Right forelimb (tissue), 1 donor: ENCODE data around the gene PKD1L1.
"Not testable (repeated sequence)": the region's sequence is repeated elsewhere in the genome, so short reads cannot be mapped to it uniquely, and the experiment has no call there.

Experiments used
- DNase-seq: peaks from one replicate; pipeline ENCODE4 v3.0.0-alpha.2; 2018

The PKD1L1 gene

GRCh38 chr7:47815867-47816266, 132.4 kb downstream of the PKD1L1 start:
- no peak for DNase-seq

- DNase-seq, result no peak
Observed at GRCh38 chr7:47814905-47815613, 133.2 kb downstream of the PKD1L1 start.

DNA sequence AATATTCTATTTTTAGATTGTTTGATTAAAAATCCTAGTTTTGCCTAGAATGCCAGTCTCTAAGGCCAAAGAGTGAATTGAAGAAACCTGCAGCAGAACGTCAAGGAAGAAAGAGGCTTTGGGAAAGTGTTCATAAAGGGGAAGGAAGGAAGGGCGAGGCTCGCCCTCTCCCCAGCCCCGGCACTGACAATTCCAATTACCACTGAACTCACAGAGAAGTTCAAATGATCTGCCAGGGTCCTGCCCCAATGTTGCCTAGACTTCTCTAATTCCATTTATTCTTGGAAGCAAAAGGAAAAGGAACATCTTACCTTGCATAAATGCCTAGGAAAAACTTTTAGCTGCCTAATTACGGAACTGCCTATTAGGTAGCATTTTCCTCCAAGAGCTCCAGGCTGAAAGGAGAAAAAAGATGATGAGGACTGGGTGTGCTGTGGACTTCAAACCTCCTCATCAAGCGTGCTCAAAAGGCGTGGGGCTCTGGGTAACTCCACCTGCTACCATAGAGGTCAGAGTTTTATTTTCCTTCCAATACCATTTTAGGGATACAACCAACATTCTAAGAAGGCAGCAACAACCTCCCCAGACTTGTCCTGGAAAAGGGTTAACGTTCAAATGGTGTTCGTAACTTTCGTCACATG, 134.5 kb downstream of the PKD1L1 start:
- no peak for DNase-seq

DNA sequence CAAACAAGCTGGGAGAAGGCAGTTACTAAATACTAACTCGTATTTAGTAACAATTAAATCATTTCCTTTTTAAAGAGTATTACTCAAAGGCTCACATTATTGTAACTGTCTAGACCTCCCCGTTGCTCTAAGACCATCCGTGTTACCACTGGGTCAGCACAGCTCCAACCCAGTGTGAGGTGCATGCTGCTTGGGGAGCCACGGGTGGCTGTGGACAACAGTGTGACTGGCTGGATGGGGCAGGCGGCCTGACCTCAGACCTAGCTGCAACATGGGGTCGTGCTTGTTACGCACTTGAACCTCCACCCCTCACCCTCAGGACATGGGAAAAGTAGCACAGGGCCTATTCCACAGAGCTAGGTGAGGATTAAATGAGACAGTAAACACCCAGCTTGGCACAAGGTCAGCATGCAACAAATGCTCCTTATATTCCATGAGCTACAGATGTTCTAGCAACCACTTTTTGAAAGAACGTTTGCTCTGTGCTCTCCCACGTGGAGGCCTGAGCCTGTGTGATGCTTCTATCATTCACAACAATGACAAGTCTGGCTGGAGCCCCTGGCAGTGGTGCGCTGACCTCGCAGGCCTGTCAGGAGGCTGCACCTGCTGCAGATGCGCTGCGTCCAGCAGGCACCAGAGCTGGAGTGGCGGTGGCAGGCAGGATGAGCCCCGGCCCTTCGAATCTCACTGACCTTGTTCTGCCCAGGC, 135.7 kb downstream of the PKD1L1 start:
- DNase-seq, result no peak

GRCh38 chr7:47811632-47812380, 136.5 kb downstream of the PKD1L1 start:
- no peak for DNase-seq

- DNase-seq, result no peak
Observed at GRCh38 chr7:47809387-47809786, 138.9 kb downstream of the PKD1L1 start.

- no peak for DNase-seq
Observed at GRCh38 chr7:47808321-47808720, 139.9 kb downstream of the PKD1L1 start.

- no peak for DNase-seq
Observed at GRCh38 chr7:47807756-47808155, 140.5 kb downstream of the PKD1L1 start.

DNA sequence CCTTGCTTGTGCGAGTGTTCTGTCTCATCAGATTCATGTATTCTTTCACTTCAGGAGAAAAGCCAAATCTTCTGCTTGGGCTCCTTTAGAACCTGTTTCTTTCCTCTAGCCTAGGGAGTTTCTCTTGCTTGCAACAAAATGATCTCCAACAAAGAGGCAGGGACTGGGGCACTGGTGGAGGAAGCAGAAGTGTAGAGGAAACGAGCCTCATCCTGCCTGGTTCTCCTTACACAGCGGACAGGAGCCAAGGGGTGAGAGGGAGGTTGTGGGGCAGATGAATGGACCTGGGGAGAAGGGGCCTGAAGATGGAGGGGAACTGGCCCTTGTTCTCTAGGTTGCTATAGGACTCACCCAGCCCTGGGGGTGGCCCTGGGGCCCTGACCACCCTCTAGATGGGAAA, 141.1 kb downstream of the PKD1L1 start:
- DNase-seq, result no peak

- DNase-seq, result no peak
Observed at GRCh38 chr7:47806701-47807103, 141.6 kb downstream of the PKD1L1 start.

DNA sequence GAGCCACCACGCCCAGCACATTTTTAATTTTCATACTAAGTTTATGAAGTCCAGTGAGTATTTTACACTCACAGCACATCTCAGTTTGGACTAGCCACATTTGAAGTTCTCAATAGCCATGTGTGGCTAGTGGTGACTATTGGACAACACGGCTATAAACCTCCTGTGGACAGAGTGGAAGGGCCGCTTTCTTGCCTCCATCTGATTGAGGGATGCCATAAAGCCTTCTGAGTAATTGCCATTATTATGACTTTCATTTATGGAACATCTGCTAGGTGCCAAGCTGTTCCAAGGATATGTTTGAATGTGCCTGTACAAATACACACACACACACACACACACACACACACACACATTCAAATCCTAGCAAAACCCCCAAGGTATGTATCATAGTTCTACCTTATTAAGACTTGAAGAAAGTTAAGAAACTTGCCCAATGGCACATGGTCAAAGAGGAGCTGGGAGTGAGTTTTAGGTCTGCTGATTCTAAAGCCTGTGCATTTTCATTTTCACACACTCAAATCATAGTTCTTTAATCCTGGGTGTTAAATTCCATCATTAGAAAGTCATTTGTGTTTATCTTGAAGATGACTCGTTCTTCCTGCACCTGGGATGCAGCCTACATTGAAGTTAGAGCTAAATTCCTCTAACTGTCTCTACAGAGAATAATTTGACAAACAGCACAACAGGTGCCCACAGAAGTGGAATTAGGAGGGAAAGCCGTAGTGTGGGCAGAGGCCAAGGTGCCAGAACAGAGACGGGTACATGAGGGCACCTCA, 143.3 kb downstream of the PKD1L1 start:
- no peak for DNase-seq

- DNase-seq, result no peak
Observed at GRCh38 chr7:47803846-47804245, 144.4 kb downstream of the PKD1L1 start.

DNA sequence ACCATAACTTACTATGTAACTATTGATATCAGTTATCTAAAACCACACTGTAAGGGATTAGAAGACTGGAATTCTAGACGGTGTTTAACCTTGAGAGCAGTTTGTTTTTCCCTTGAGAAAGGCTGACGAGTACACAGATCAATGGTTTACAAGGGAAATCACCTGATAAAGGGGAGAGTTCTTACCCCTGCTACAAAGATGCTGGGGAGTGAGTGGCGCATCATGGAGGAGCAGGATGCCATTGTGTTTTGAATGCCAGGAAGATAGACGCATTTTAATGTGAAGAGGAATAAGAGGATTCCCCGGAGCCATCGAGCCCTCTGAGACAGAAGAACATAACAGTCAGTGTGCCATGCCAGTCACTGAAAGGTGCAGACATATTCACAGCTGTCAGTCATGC, 145.2 kb downstream of the PKD1L1 start:
- DNase-seq, result no peak

DNA sequence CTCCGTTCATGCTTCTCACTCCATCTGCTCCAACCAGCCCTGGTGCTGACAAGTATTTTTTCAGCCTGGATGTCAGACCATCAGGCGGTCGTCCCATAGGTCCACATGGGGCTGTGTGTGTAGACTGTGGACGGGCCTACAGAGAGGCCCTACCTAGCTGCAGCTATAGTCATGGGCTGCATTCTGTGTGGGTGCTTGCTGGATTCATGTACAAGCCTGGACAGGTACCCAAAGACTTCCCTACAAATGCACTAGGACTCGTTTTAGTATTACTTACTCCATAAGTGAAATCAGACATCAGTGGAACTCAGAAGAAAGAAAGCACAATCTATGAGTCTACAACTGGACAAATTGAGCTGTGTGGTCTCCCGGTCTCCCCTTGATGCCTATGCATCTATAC, 146.8 kb downstream of the PKD1L1 start:
- DNase-seq, result no peak

DNA sequence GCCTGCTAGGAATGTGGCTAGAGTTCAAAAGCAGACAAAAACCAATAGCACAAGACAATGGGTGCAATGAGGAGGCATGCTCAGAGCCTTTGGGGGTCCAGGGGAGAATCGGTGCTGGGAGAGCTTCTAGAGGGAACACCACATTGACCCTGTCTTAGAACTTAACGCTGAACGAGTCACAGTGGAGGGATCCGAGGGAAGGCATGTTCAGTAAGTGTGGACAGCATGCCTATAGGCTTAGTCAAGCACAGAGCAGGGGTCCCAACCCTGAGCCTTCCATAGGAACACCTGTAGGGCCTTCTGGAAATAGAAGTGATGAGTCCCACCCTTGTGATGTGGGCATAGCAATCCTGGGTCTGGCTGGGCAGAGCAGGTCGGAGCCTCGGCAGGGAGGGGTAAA, 148.7 kb downstream of the PKD1L1 start:
- DNase-seq, result no peak

DNA sequence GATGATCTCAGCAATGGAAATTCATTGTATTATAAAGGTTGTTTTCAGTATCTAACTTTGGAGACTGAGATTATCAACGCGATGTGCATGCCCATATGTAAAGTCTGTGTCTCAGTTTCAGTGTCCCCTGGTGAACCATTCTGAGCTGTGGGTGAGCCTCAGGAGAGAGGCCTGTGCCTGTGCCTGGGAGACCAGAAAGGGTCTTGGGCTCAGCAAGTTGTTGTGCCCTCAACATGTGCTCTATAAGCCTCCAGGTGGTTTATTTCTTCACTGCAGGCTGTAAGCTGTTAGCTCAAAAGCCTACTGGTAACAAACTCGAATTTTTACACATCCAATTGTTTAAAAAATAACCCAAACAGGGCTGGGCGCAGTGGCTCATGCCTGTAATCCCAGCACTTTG, 151.9 kb downstream of the PKD1L1 start:
- DNase-seq, result no peak

GRCh38 chr7:47795631-47796030, 152.6 kb downstream of the PKD1L1 start:
- DNase-seq, result no peak

DNA sequence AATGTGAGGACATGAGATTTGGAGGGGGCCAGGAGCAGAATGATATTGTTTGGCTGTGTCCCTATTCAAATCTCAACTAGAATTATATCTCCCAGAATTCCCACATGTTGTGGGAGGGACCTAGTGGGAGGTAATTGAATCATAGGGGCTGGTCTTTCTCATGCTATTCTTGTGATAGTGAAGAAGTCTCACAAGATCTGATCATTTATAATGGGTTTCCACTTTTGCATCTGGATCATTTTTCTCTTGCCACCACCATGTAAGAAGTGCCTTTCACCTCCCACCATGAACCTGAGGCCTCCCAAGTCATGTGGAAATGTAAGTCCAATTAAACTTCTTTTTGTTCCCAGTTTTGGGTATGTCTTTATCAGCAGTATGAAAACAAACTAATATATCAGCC, 153.1 kb downstream of the PKD1L1 start:
- not testable (repeated sequence) for DNase-seq

DNA sequence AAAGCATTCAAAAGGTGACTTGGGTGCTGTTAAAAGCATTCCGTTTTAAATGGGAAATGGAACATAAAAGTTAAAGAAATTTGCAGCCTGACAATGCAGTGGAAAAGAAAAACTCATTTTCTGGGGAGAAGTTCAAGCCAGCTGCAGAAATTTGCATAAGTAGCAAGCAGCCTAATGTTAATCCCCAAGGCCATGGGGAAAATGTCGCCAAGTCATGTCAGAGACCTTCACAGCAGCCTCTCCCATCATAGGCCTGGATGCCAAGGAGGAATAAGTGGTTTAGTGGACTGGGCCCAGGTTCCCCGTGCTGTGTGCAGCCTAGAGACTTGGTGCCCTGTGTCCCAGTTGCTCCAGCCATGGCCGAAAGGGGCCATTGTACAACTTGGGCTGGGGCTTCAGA, 154.2 kb downstream of the PKD1L1 start:
- DNase-seq, result no peak

GRCh38 chr7:47793186-47793585, 155.1 kb downstream of the PKD1L1 start:
- DNase-seq, result not testable (repeated sequence)

DNA sequence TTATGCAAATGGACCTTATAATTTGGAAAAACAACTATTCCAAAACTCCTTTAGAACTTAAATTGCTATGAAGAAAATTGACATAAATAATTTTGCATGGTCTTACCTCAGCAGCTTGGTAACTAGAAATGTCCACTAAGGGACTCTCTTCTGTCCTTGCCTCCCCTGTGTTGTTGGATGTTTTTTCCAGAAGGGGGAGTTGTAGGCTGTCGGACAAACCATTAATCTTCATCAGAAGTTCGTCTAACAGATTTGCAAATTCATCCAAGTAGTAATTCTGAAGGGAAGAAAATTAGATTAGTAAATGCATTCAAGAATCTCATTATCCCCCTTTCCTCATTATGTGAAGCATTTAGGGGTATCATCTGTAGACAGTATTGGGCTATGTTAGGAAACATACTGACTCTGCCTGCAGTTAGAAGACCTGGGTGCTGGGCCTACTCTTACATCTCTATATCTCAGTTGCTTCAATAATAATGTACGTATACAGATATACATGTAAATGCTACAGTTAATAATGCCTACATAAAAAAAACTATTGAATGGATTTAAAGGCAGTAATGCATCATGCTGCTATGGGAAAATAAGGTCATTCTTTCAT, 155.6 kb downstream of the PKD1L1 start:
- no peak for DNase-seq

DNA sequence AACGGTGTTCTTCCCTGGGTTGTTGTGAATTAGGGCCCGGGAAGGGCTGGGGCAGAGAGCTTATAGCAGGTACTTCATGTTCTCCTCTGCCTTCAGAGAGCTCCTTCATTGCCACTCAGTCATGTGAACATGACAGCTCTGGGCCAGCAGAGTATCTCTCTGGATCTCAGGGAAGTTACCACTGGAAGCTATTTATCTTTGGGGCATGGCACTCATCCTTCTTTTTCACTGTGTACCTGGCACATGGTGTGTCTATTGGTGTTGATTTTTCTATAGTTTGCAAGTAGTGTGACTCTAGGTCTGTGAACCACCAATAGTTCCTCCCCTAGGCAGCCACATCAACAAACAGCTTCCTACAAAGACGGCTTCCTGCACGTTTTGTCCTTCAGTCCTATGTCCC, 156.6 kb downstream of the PKD1L1 start:
- no peak for DNase-seq
